ENCODE results near the gene GRAMD4. TPM values are rescaled to one million over a fixed set of nuclear protein-coding genes. Genes with fewer than 3 reads are reported as not detected.

GRAMD4 gene
- total RNA-seq, 4 donors from 2014 or later = 16.7 to 106 (median 53.3) TPM

- no peaks in the 10 kb centered on the region for H3K9me3 ChIP-seq
- no peak overlapping the region for H3K4me3 ChIP-seq
- no peak for ATAC-seq
- peaks cover 27 to 33% of the 10 kb centered on the region in 2 donors for H3K4me1 ChIP-seq
- no peak for DNase-seq
- in situ Hi-C loops (cut with MboI; ENCODE audit: low sequenced_read_pairs in 4 of 4) = no loop called here
- TF ChIP-seq CTCF (IDR thresholded peaks at IDR 0.05 in 4 of 5, conservative IDR thresholded peaks at IDR 0.05 in 1 of 5) (no peak), POLR2A (IDR thresholded peaks at IDR 0.05) (no peak)
- no peaks in the 10 kb centered on the region for H3K36me3 ChIP-seq
- no peaks in the 10 kb centered on the region for H3K27me3 ChIP-seq
- intact Hi-C loops (cut with DNase I; ENCODE audit: low total_unique reads) = no loop called here
- no peak overlapping the region for H3K27ac ChIP-seq
These were observed 37.4 kb downstream of the GRAMD4 start for GRCh38 chr22:46657655-46657953.

GRCh38 chr22:46657996-46658947 lies 38.1 kb downstream of the GRAMD4 start:
- intact Hi-C loops (cut with DNase I; ENCODE audit: low total_unique reads) (no loop called here), in situ Hi-C loops (cut with MboI; ENCODE audit: low sequenced_read_pairs in 4 of 4) (no loop called here)
- DNase-seq = no peak
- TF ChIP-seq POLR2A (IDR thresholded peaks at IDR 0.05) (no peak), CTCF (IDR thresholded peaks at IDR 0.05 in 4 of 5, conservative IDR thresholded peaks at IDR 0.05 in 1 of 5) (no peak)
- Histone ChIP-seq H3K4me3 (no peak overlapping the region), H3K9me3 (no peaks in the 10 kb centered on the region), H3K36me3 (no peaks in the 10 kb centered on the region), H3K4me1 (peaks cover 20 to 30% of the 10 kb centered on the region in 2 donors), H3K27ac (no peak overlapping the region), H3K27me3 (no peaks in the 10 kb centered on the region)
- ATAC-seq = no peak

- Histone ChIP-seq H3K4me1 (peaks cover 16 to 25% of the 10 kb centered on the region in 2 donors), H3K27ac (peak overlapping the region in 2 of 4 donors; percentile 15 to 18), H3K9me3 (no peaks in the 10 kb centered on the region), H3K27me3 (no peaks in the 10 kb centered on the region), H3K4me3 (no peak overlapping the region), H3K36me3 (peaks cover 0 to 5% of the 10 kb centered on the region in 2 donors)
- intact Hi-C loops (cut with DNase I; ENCODE audit: low total_unique reads) (no loop called here), in situ Hi-C loops (cut with MboI; ENCODE audit: low sequenced_read_pairs in 4 of 4) (no loop called here)
- ATAC-seq (no peak), DNase-seq (no peak)
- no peak for TF ChIP-seq POLR2A (IDR thresholded peaks at IDR 0.05)
- TF ChIP-seq CTCF (IDR thresholded peaks at IDR 0.05 in 4 of 5, conservative IDR thresholded peaks at IDR 0.05 in 1 of 5) = no peak
These were observed 39.0 kb downstream of the GRAMD4 start for GRCh38 chr22:46659059-46659790.

- Histone ChIP-seq H3K9me3 (no peaks in the 10 kb centered on the region), H3K4me1 (peaks cover 16 to 25% of the 10 kb centered on the region in 2 donors), H3K27me3 (no peaks in the 10 kb centered on the region), H3K27ac (peak overlapping the region; percentile 18 to 78 (median 58)), H3K36me3 (peaks cover 0 to 11% of the 10 kb centered on the region in 2 donors), H3K4me3 (no peak overlapping the region)
- no peak for TF ChIP-seq POLR2A (IDR thresholded peaks at IDR 0.05)
- no peak for TF ChIP-seq CTCF (IDR thresholded peaks at IDR 0.05 in 4 of 5, conservative IDR thresholded peaks at IDR 0.05 in 1 of 5)
- ATAC-seq (peak; percentile 31 to 60), DNase-seq (peak; percentile 67 to 68)
- intact Hi-C loops (cut with DNase I; ENCODE audit: low total_unique reads) = no loop called here
- in situ Hi-C loops (cut with MboI; ENCODE audit: low sequenced_read_pairs in 4 of 4) = no loop called here
These were observed 39.6 kb downstream of the GRAMD4 start for GRCh38 chr22:46659791-46660186.

All from gastrocnemius medialis (tissue), 4 donors.